GM23338 (cell line): ENCODE measurements around the gene PIM3. TPM values are rescaled to one million over a fixed set of nuclear protein-coding genes. Genes with fewer than 3 reads are reported as not detected.

Experiments used
- ATAC-seq: fragments of 200-7000 bp; cut with Tn5 transposase; 3 replicates; pipeline ENCODE4 v1.9.1; 2020
- DNase-seq: peaks from one replicate; pipeline ENCODE4 v3.0.0-alpha.2; 2015; ENCODE audit warnings: low spot score
- H2AFZ ChIP-seq: fragments of 200-600 bp; sonication (generic); 2 replicates; pipeline ENCODE4 v1.8.0; 2016; ENCODE audit warnings: antibody characterized with exemption, mild to moderate bottlenecking, moderate library complexity
- H3F3A ChIP-seq: fragments of 200-600 bp; sonication (generic); replicated peaks from 2 replicates; pipeline ENCODE4 v1.8.0; 2017; ENCODE audit warnings: antibody characterized with exemption, mixed run types, low read depth
- H3K27ac ChIP-seq: fragments of 200-600 bp; sonication (generic); 2 replicates; pipeline ENCODE4 v1.6.1; 2016; ENCODE audit warnings: low read depth
- H3K27me3 ChIP-seq: fragments of 200-600 bp; sonication (generic); 2 replicates; pipeline ENCODE4 v1.8.0; 2016; ENCODE audit warnings: mild to moderate bottlenecking, mixed run types, moderate library complexity; ENCODE audit not compliant: insufficient read depth
- H3K36me3 ChIP-seq: fragments of 200-600 bp; sonication (generic); 2 replicates; pipeline ENCODE4 v1.8.0; 2016; ENCODE audit warnings: mild to moderate bottlenecking; ENCODE audit not compliant: insufficient read depth
- H3K4me1 ChIP-seq: fragments of 200-600 bp; sonication (generic); 2 replicates; pipeline ENCODE4 v1.8.0; 2016; ENCODE audit warnings: mild to moderate bottlenecking, moderate library complexity; ENCODE audit not compliant: insufficient read depth
- H3K4me2 ChIP-seq: fragments of 200-600 bp; sonication (generic); 2 replicates; pipeline ENCODE4 v1.7.1; 2017; ENCODE audit warnings: mixed run types
- H3K4me3 ChIP-seq: fragments of 200-600 bp; sonication (generic); 2 replicates; pipeline ENCODE4 v1.6.1; 2016; ENCODE audit warnings: mixed run types
- H3K79me2 ChIP-seq: fragments of 200-600 bp; sonication (generic); replicated peaks from 2 replicates; pipeline ENCODE4 v1.8.0; 2017; ENCODE audit warnings: mild to moderate bottlenecking; ENCODE audit not compliant: insufficient read depth
- H3K9me2 ChIP-seq: fragments of 200-600 bp; sonication (generic); 2 replicates; pipeline ENCODE4 v1.8.0; 2017; ENCODE audit not compliant: insufficient read depth
- H4K20me1 ChIP-seq: fragments of 200-600 bp; sonication (generic); replicated peaks from 2 replicates; pipeline ENCODE4 v1.8.0; 2017; ENCODE audit warnings: mild to moderate bottlenecking; ENCODE audit not compliant: insufficient read depth
- H3K27ac Mint-ChIP-seq: 2 replicates; pipeline ENCODE4 v1.8.0; 2020; ENCODE audit warnings: inconsistent platforms, mild to moderate bottlenecking, moderate library complexity, mixed read lengths
- H3K27me3 Mint-ChIP-seq: 3 replicates; pipeline ENCODE4 v1.8.0; 2022; ENCODE audit warnings: low read depth, mild to moderate bottlenecking, moderate library complexity, mixed read lengths, inconsistent platforms; ENCODE audit not compliant: insufficient read depth, poor library complexity
- H3K36me3 Mint-ChIP-seq: 3 replicates; pipeline ENCODE4 v1.8.0; 2021; ENCODE audit warnings: low read depth, mild to moderate bottlenecking, inconsistent platforms, moderate library complexity, mixed read lengths
- H3K4me1 Mint-ChIP-seq: 3 replicates; pipeline ENCODE4 v1.8.0; 2020; ENCODE audit warnings: mild to moderate bottlenecking, inconsistent platforms, mixed read lengths
- H3K4me3 Mint-ChIP-seq: 3 replicates; pipeline ENCODE4 v1.8.0; 2021; ENCODE audit warnings: moderate library complexity, mild to moderate bottlenecking, inconsistent platforms, mixed read lengths
- H3K9me3 Mint-ChIP-seq: 3 replicates; pipeline ENCODE4 v1.8.0; 2020; ENCODE audit warnings: moderate library complexity, mild to moderate bottlenecking, inconsistent platforms, mixed read lengths
- CREB1 ChIP-seq: fragments of 250-450 bp; sonication (Bioruptor Pico); IDR thresholded peaks from 2 replicates; pipeline ENCODE4 v1.5.0; 2020; ENCODE audit warnings: low read depth, mild to moderate bottlenecking, moderate library complexity
- EZH2phosphoT487 ChIP-seq: fragments of 200-600 bp; sonication (generic); IDR thresholded peaks from one replicate; pipeline ENCODE4 v1.8.1; 2018; ENCODE audit warnings: antibody characterized with exemption; ENCODE audit not compliant: unreplicated experiment
- JUNB ChIP-seq: IDR thresholded peaks from one replicate; pipeline ENCODE4 v1.6.1; 2016; ENCODE audit warnings: antibody characterized with exemption; ENCODE audit not compliant: unreplicated experiment
- NANOG ChIP-seq: IDR thresholded peaks from 2 replicates; pipeline ENCODE4 v1.6.1; 2016; ENCODE audit warnings: antibody characterized with exemption, borderline replicate concordance
- POLR2AphosphoS5 ChIP-seq: IDR thresholded peaks from 2 replicates; pipeline ENCODE4 v1.6.1; 2016; ENCODE audit warnings: antibody characterized with exemption, low read depth
- REST ChIP-seq: IDR thresholded peaks from one replicate; pipeline ENCODE4 v1.6.1; 2018; ENCODE audit warnings: antibody characterized with exemption; ENCODE audit not compliant: unreplicated experiment
- STAT1 ChIP-seq: IDR thresholded peaks from one replicate; pipeline ENCODE4 v1.6.1; 2016; ENCODE audit warnings: antibody characterized with exemption; ENCODE audit not compliant: unreplicated experiment
- ZNF114 ChIP-seq: fragments of 250-450 bp; sonication (Bioruptor Pico); IDR thresholded peaks from 2 replicates; pipeline ENCODE4 v1.5.0; 2020; ENCODE audit warnings: mild to moderate bottlenecking, moderate library complexity
- ZNF331 ChIP-seq: fragments of 250-450 bp; sonication (Bioruptor Pico); IDR thresholded peaks from 2 replicates; pipeline ENCODE4 v1.5.0; 2020; ENCODE audit warnings: low read depth, mild to moderate bottlenecking, moderate library complexity
- polyA plus RNA-seq: library from polyadenylated mRNA; unstranded; fragments of >200 nt; fragmentation: Nextera tagmentation; extraction: Ambion mirVana; gene quantifications from 2 replicates; pipeline ENCODE4 v1.2.1, GENCODE V29; 2016
- total RNA-seq: library from RNA; depleted of rRNA; stranded (reverse); fragments of >200 nt; shearing (Covaris generic); gene quantifications from 2 replicates; pipeline ENCODE4 v1.2.3, GENCODE V29; 2014
- TF ChIP-seq, protein P1 (sequence below): IDR thresholded peaks from 2 replicates; pipeline ENCODE4 v1.6.1; 2016; ENCODE audit warnings: antibody characterized with exemption

Gene PIM3
- total and polyA plus RNA-seq, 2 experiments from 2014 or later, result 17.7 to 37.3 TPM

GRCh38 chr22:49966041-49966773 lies 5.6 kb downstream of the PIM3 start (continued):
- TF ChIP-seq, protein P1, sequence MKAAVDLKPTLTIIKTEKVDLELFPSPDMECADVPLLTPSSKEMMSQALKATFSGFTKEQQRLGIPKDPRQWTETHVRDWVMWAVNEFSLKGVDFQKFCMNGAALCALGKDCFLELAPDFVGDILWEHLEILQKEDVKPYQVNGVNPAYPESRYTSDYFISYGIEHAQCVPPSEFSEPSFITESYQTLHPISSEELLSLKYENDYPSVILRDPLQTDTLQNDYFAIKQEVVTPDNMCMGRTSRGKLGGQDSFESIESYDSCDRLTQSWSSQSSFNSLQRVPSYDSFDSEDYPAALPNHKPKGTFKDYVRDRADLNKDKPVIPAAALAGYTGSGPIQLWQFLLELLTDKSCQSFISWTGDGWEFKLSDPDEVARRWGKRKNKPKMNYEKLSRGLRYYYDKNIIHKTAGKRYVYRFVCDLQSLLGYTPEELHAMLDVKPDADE, result no peak
- no peak for TF ChIP-seq ZNF114
- TF ChIP-seq POLR2AphosphoS5, result no peak
- TF ChIP-seq CREB1 (CRISPR knock-in tag), result no peak
- no peak for TF ChIP-seq EZH2phosphoT487
- TF ChIP-seq NANOG, result no peak
- TF ChIP-seq REST, result no peak
- no peak for TF ChIP-seq JUNB

- H3K27me3 Mint-ChIP-seq, result peaks cover 14% of the 10 kb centered on the region
- Histone ChIP-seq H3K27ac (no peak overlapping the region), H3K4me2 (no peak overlapping the region), H4K20me1 (0 out of 2 replicates have a peak, but pooled peaks cover 5% of the 10 kb centered on the region), H3K79me2 (peaks cover 14% of the 10 kb centered on the region), H3K4me3 (no peak overlapping the region), H2AFZ (no peak overlapping the region), H3K4me1 (no peaks in the 10 kb centered on the region), H3K36me3 (no peaks in the 10 kb centered on the region), H3K27me3 (peaks cover 20% of the 10 kb centered on the region), H3F3A (no peaks in the 10 kb centered on the region), H3K9me2 (no peaks in the 10 kb centered on the region)
- ATAC-seq, result no peak
- peaks cover 15% of the 10 kb centered on the region for H3K36me3 Mint-ChIP-seq
- no peaks in the 10 kb centered on the region; the same call in 2 of the 3 replicates for H3K9me3 Mint-ChIP-seq
- peaks cover 8% of the 10 kb centered on the region for H3K4me1 Mint-ChIP-seq
- H3K4me3 Mint-ChIP-seq, result no peak overlapping the region
- H3K27ac Mint-ChIP-seq, result no peak overlapping the region
- no peak for DNase-seq
- TF ChIP-seq STAT1 (no peak), JUNB (no peak), ZNF114 (no peak), REST (no peak), ZNF331 (CRISPR knock-in tag) (no peak)
Observed at GRCh38 chr22:49966774-49967705, 6.5 kb downstream of the PIM3 start.
